Coronary artery (tissue), 2 donors: ENCODE results near the gene RGS9.

Source experiments
- DNase-seq: peaks from one replicate; pipeline ENCODE4 v3.0.0-alpha.2; 2017; ENCODE audit warnings: low spot score
- H3K27ac ChIP-seq, 2 donors: fragments of 200-600 bp; sonication (generic); one replicate each; pipeline ENCODE4 v1.5.1; 2016 to 2019
- H3K4me3 ChIP-seq: fragments of 200-600 bp; sonication (generic); 2 replicates; pipeline ENCODE4 v1.5.1; 2016; ENCODE audit warnings: mild to moderate bottlenecking, moderate library complexity
- CTCF ChIP-seq: fragments of 200-600 bp; sonication (generic); IDR thresholded peaks from one replicate; pipeline ENCODE4 v1.5.1; 2019; ENCODE audit warnings: antibody characterized with exemption

RGS9 gene

GRCh38 chr17:65142247-65142646, 5.1 kb downstream of the RGS9 start:
- no peak for DNase-seq
- TF ChIP-seq CTCF, result no peak
- H3K27ac ChIP-seq, result no peak overlapping the region
- H3K4me3 ChIP-seq, result no peak overlapping the region

GRCh38 chr17:65143889-65144604, 6.9 kb downstream of the RGS9 start:
- H3K27ac ChIP-seq, result no peak overlapping the region
- H3K4me3 ChIP-seq, result no peak overlapping the region
- no peak for DNase-seq
- TF ChIP-seq CTCF, result no peak

GRCh38 chr17:65145743-65146142, 8.6 kb downstream of the RGS9 start:
- no peak for DNase-seq
- Histone ChIP-seq H3K27ac (no peak overlapping the region), H3K4me3 (no peak overlapping the region)
- no peak for TF ChIP-seq CTCF

- H3K27ac ChIP-seq, result no peak overlapping the region
- no peak overlapping the region for H3K4me3 ChIP-seq
- TF ChIP-seq CTCF, result no peak
- no peak for DNase-seq
Measured at GRCh38 chr17:65147955-65148354, 10.8 kb downstream of the RGS9 start.

GRCh38 chr17:65154770-65155589, 17.8 kb downstream of the RGS9 start:
- Histone ChIP-seq H3K4me3 (no peak overlapping the region), H3K27ac (no peak overlapping the region)
- no peak for DNase-seq
- TF ChIP-seq CTCF, result no peak

- TF ChIP-seq CTCF, result no peak
- DNase-seq, result no peak
- Histone ChIP-seq H3K27ac (no peak overlapping the region), H3K4me3 (no peak overlapping the region)
Measured at GRCh38 chr17:65155622-65156021, 18.5 kb downstream of the RGS9 start.
